Mammary epithelial cell (primary cell): Measurements from ENCODE around the gene DNAJC6.

Experiments
- CTCF ChIP-seq, 2 donors: IDR thresholded peaks in 1 of 2; conservative IDR thresholded peaks in 1 of 2; 2 replicates each; pipeline ENCODE4 v1.5.1; 2011 to 2012; ENCODE audit warnings: inconsistent platforms in 2 of 2, low read length in 2 of 2, mild to moderate bottlenecking in 2 of 2, control low read depth in 1 of 2, low read depth in 1 of 2; ENCODE audit not compliant: insufficient read depth in 1 of 2; ENCODE audit errors: extremely low read depth in 1 of 2
- EZH2 ChIP-seq: IDR thresholded peaks from 2 replicates; pipeline ENCODE4 v1.6.1; 2012; ENCODE audit warnings: low read length, inconsistent platforms, borderline replicate concordance

- TF ChIP-seq CTCF (conservative IDR thresholded peaks at IDR 0.05 in 1 of 2, IDR thresholded peaks at IDR 0.05 in 1 of 2; ENCODE audit: extremely low read depth in 1 of 2, insufficient read depth in 1 of 2, low read depth in 1 of 2, low read length in 2 of 2) = no peak
- no peak for TF ChIP-seq EZH2
Observed at GRCh38 chr1:65277605-65278347, 31.6 kb upstream of the DNAJC6 start.
